Spleen (tissue), 11 donors: ENCODE data around the gene ERC2. TPM values are rescaled to one million over a fixed set of nuclear protein-coding genes. Genes with fewer than 3 reads are reported as not detected.

Experiments used
- DNase-seq: peaks from one replicate; pipeline ENCODE4 v3.0.0-alpha.2; 2020
- H3K27ac ChIP-seq, 8 donors: fragments of 200-600 bp; sonication (generic) in 7 of 8; 1 replicate in 4 of 8; 2 replicates in 4 of 8; pipeline versions ENCODE4 v1.5.0 to v1.8.0; 2016 to 2021; ENCODE audit warnings: inconsistent platforms in 4 of 8, mild to moderate bottlenecking in 4 of 8, moderate library complexity in 1 of 8
- H3K27me3 ChIP-seq, 7 donors: fragments of 200-600 bp; sonication (generic) in 6 of 7; replicated peaks in 1 of 7; 1 replicate in 4 of 7; 2 replicates in 3 of 7; pipeline versions ENCODE4 v1.5.0 to v1.8.0; 2016 to 2021; ENCODE audit warnings: inconsistent platforms in 3 of 7, mild to moderate bottlenecking in 1 of 7
- H3K36me3 ChIP-seq, 6 donors: fragments of 200-600 bp; sonication (generic) in 5 of 6; 1 replicate in 4 of 6; 2 replicates in 2 of 6; pipeline versions ENCODE4 v1.5.0 to v1.8.0; 2016 to 2021; ENCODE audit warnings: inconsistent platforms in 2 of 6
- H3K4me1 ChIP-seq, 6 donors: fragments of 200-600 bp; sonication (generic) in 5 of 6; 1 replicate in 3 of 6; 2 replicates in 3 of 6; pipeline versions ENCODE4 v1.5.0 to v1.8.0; 2016 to 2021; ENCODE audit warnings: inconsistent platforms in 3 of 6
- H3K4me3 ChIP-seq, 8 donors: fragments of 200-600 bp; sonication (generic) in 7 of 8; 1 replicate in 4 of 8; 2 replicates in 4 of 8; pipeline versions ENCODE4 v1.5.0 to v1.8.0; 2016 to 2021; ENCODE audit warnings: inconsistent platforms in 4 of 8, mild to moderate bottlenecking in 4 of 8, moderate library complexity in 2 of 8
- H3K9me3 ChIP-seq, 8 donors: fragments of 200-600 bp; sonication (generic) in 7 of 8; 1 replicate in 4 of 8; 2 replicates in 4 of 8; pipeline versions ENCODE4 v1.5.0 to v1.8.0; 2016 to 2021; ENCODE audit warnings: inconsistent platforms in 4 of 8
- CTCF ChIP-seq, 11 experiments: fragments of 200-600 bp in 7 of 11; fragments of 450-650 bp in 4 of 11; sonication (generic) in 4 of 11; IDR thresholded peaks in 8 of 11; conservative IDR thresholded peaks in 3 of 11; 1 replicate in 7 of 11; 2 replicates in 4 of 11; pipeline versions ENCODE4 v1.4.0 to v1.8.0; 2016 to 2021; ENCODE audit warnings: antibody characterized with exemption in 11 of 11, inconsistent platforms in 4 of 11, mild to moderate bottlenecking in 1 of 11
- POLR2A ChIP-seq, 3 donors: fragments of 450-650 bp; IDR thresholded peaks; one replicate each; pipeline ENCODE4 v1.5.1; 2017; ENCODE audit warnings: antibody characterized with exemption in 3 of 3, mild to moderate bottlenecking in 1 of 3
- POLR2AphosphoS5 ChIP-seq, 3 donors: sonication (generic); formaldehyde crosslinking; IDR thresholded peaks; one replicate each; pipeline ENCODE4 v1.5.1; 2017; ENCODE audit warnings: antibody characterized with exemption in 3 of 3
- WGBS, 5 donors: extraction: QIAGEN DNeasy Blood & Tissue Kit in 3 of 5; methylation state at CpG; one replicate each; pipeline versions ENCODE4 v1.1.5 to v1.1.7; 2013 to 2018; 5-methylcytosine and 5-hydroxymethylcytosine counted together
- intact Hi-C: fragments of 100-400 bp; cut with DNase I; formaldehyde crosslinking; loops from one replicate; pipeline ENCODE4 v1.15.0; 2023; ENCODE audit warnings: low total_unique reads
- polyA plus RNA-seq, 3 donors: library from polyadenylated mRNA; stranded (reverse); fragments of 200-250 nt; gene quantifications; one replicate each; pipeline ENCODE4 v1.2.1, GENCODE V29; 2013
- total RNA-seq, 7 donors: library from RNA; depleted of rRNA in 3 of 7; stranded (reverse); fragments of >200 nt in 3 of 7; fragmentation: NEBNext Ultra II Directional in 4 of 7; extraction: Animal tissue kit (Norgen Biotek cat#: 25700) in 4 of 7; gene quantifications; one replicate each; pipeline versions ENCODE4 v1.1.0 to v1.2.1, GENCODE V29; 2016 to 2021
- donor health status: healthy with polysubstance abuse.
- donor health status: DM: no; HTN: no; CAD: no; lungs with moderate emphysema.
- donor health status: DM: no; HTN: no; CAD: no.
- donor health status: Bipolar disorder and iron deficiency.
- donor health status: healthy.
- donor health status: DM: no; HTN: no; CAD: no.
- donor health status: DM: yes; HTN: yes; CAD: no.

The ERC2 gene
- total and polyA plus RNA-seq, 10 donors: 0.04 to 4.9 (median 0.39) TPM

GRCh38 chr3:56467801-56468183 is 475 bp downstream of the ERC2 start:
- 0 to 3% (median 2%) methylated on average over 12 to 28 of the region's 28 CpGs for WGBS, 5 donors
- DNase-seq: no peak
- peaks cover 0 to 84% (median 49%) of the 10 kb centered on the region in 7 donors for H3K27me3 ChIP-seq
- H3K4me1 ChIP-seq: peaks cover 0 to 20% (median 14%) of the 10 kb centered on the region in 6 donors
- H3K9me3 ChIP-seq: no peaks in the 10 kb centered on the region
- H3K36me3 ChIP-seq: no peaks in the 10 kb centered on the region
- H3K27ac ChIP-seq: no peak overlapping the region
- intact Hi-C loops: no loop called here
- TF ChIP-seq CTCF (IDR thresholded peaks at IDR 0.05 in 8 of 11, conservative IDR thresholded peaks at IDR 0.05 in 3 of 11) (no peak), POLR2AphosphoS5 (IDR thresholded peaks at IDR 0.05) (no peak), POLR2A (IDR thresholded peaks at IDR 0.05) (no peak)
- H3K4me3 ChIP-seq: peak overlapping the region in 7 of 8 donors; percentile 24 to 64 (median 32)

DNA sequence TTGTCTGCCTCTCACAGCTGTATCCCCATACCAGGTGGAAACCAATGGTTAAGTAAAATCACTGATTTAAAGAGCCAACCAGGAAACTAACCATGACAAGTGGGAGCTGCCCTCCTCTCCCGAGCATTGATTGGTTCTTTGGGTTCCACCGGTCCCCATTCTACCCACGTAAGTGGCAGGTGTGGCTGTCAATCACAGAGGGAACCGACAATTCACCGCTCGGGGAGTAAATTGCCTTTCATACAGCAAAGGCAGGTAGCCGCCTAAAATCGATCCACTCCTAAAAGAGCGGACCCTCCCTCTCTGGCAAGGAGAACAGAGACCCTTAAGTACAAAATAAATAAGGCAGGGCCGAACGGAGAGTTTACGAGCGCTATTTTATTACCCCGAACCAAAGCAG is 1.2 kb downstream of the ERC2 start:
- no peak for TF ChIP-seq POLR2AphosphoS5 (IDR thresholded peaks at IDR 0.05)
- TF ChIP-seq POLR2A (IDR thresholded peaks at IDR 0.05): no peak
- TF ChIP-seq CTCF (IDR thresholded peaks at IDR 0.05 in 8 of 11, conservative IDR thresholded peaks at IDR 0.05 in 3 of 11): no peak
- DNase-seq: no peak
- H3K9me3 ChIP-seq: no peaks in the 10 kb centered on the region
- peaks cover 0 to 20% (median 14%) of the 10 kb centered on the region in 6 donors for H3K4me1 ChIP-seq
- peaks cover 0 to 85% (median 49%) of the 10 kb centered on the region in 7 donors for H3K27me3 ChIP-seq
- no peaks in the 10 kb centered on the region for H3K36me3 ChIP-seq
- no peak overlapping the region for H3K27ac ChIP-seq
- 1 to 4% (median 3%) methylated on average over 13 to 14 of the region's 14 CpGs for WGBS, 5 donors
- peak overlapping the region in 4 of 8 donors; percentile 31 to 64 (median 36) for H3K4me3 ChIP-seq
- intact Hi-C loops: no loop called here

GRCh38 chr3:56459719-56460118 is 8.5 kb downstream of the ERC2 start:
- DNase-seq: no peak

DNA sequence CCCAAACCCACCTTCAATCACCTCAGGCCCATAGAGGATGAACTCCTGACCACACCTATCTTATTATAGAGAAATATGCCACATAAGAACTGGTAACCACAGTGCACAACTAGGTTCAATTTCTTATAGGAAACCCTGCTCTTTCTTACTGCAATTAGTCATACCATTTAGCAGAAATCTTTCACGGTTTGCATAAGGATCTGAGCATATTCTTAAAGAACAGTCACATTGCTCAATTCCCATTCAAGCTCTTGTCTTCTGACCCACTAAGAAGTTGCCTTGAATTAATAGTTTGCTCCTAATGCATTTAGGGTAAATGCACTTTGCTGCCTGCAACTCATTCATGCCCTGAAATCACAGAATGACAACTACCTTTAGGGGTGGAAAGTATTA is 9.2 kb downstream of the ERC2 start:
- H3K4me3 ChIP-seq: no peak overlapping the region
- H3K36me3 ChIP-seq: no peaks in the 10 kb centered on the region
- no peak for DNase-seq
- no peak for TF ChIP-seq CTCF (IDR thresholded peaks at IDR 0.05 in 8 of 11, conservative IDR thresholded peaks at IDR 0.05 in 3 of 11)
- no peak for TF ChIP-seq POLR2AphosphoS5 (IDR thresholded peaks at IDR 0.05)
- TF ChIP-seq POLR2A (IDR thresholded peaks at IDR 0.05): no peak
- intact Hi-C loops: no loop called here
- H3K27ac ChIP-seq: no peak overlapping the region
- H3K9me3 ChIP-seq: no peaks in the 10 kb centered on the region
- H3K27me3 ChIP-seq: peaks cover 0 to 42% (median under 1%) of the 10 kb centered on the region in 7 donors
- H3K4me1 ChIP-seq: no peaks in the 10 kb centered on the region
- WGBS, 5 donors: 48 to 78% (median 70%) methylated on average over 1 of the region's 1 CpG

More at GRCh38 chr3:56459719-56460118, 8.5 kb downstream of the ERC2 start:
- H3K4me3 ChIP-seq: no peak overlapping the region
- intact Hi-C loops: no loop called here
- no peaks in the 10 kb centered on the region for H3K9me3 ChIP-seq
- peaks cover 0 to 48% (median 6%) of the 10 kb centered on the region in 7 donors for H3K27me3 ChIP-seq
- H3K4me1 ChIP-seq: no peaks in the 10 kb centered on the region
- TF ChIP-seq POLR2A (IDR thresholded peaks at IDR 0.05) (no peak), POLR2AphosphoS5 (IDR thresholded peaks at IDR 0.05) (no peak), CTCF (IDR thresholded peaks at IDR 0.05 in 8 of 11, conservative IDR thresholded peaks at IDR 0.05 in 3 of 11) (no peak)
- H3K36me3 ChIP-seq: no peaks in the 10 kb centered on the region
- no peak overlapping the region for H3K27ac ChIP-seq
- 56 to 78% (median 68%) methylated on average over 3 of the region's 3 CpGs for WGBS, 5 donors
